HG02870 (cell line): ENCODE data around the gene DLG2.
"Not testable (repeated sequence)": the region's sequence is repeated elsewhere in the genome, so short reads cannot be mapped to it uniquely, and the experiment has no call there.

ENCODE experiments used
- ATAC-seq: cut with Tn5 transposase; IDR thresholded peaks from one replicate; pipeline ENCODE4 v1.9.1; 2021; ENCODE audit warnings: mild to moderate bottlenecking, moderate library complexity; ENCODE audit not compliant: unreplicated experiment

The DLG2 gene

GRCh38 chr11:85627332-85627997, at the start of gene DLG2:
TSS of gene DLG2 (minus strand) at chr11:85627344.
- no peak for ATAC-seq

- no peak for ATAC-seq
These were observed 46.2 kb upstream of the DLG2 start for GRCh38 chr11:85673393-85673792.

GRCh38 chr11:85672105-85672902, 45.2 kb upstream of the DLG2 start:
- no peak for ATAC-seq

- not testable (repeated sequence) for ATAC-seq
These were observed 44.0 kb upstream of the DLG2 start for GRCh38 chr11:85670949-85671663.

- no peak for ATAC-seq
These were observed 41.0 kb upstream of the DLG2 start for GRCh38 chr11:85668157-85668556.

GRCh38 chr11:85666687-85667086, 39.5 kb upstream of the DLG2 start:
- ATAC-seq: no peak

- no peak for ATAC-seq
These were observed 38.6 kb upstream of the DLG2 start for GRCh38 chr11:85665733-85666132.

GRCh38 chr11:85664615-85665481, 37.7 kb upstream of the DLG2 start, which contains the start of gene CREBZF:
TSS of gene CREBZF (minus strand) at chr11:85665129. CDS start at chr11:85664875, 254 bp downstream.
- ATAC-seq: peak; percentile 86

GRCh38 chr11:85663753-85664614, 36.8 kb upstream of the DLG2 start:
- ATAC-seq: peak; percentile 62

- no peak for ATAC-seq
These were observed 36.1 kb upstream of the DLG2 start for GRCh38 chr11:85663080-85663752.

- ATAC-seq: no peak
These were observed 35.0 kb upstream of the DLG2 start for GRCh38 chr11:85661972-85662664.

GRCh38 chr11:85658180-85658579, 31.0 kb upstream of the DLG2 start:
- ATAC-seq: no peak

GRCh38 chr11:85656777-85657176, 29.6 kb upstream of the DLG2 start:
- ATAC-seq: no peak

- ATAC-seq: not testable (repeated sequence)
These were observed 27.2 kb upstream of the DLG2 start for GRCh38 chr11:85654343-85654742.

GRCh38 chr11:85652786-85653447, 25.8 kb upstream of the DLG2 start:
- no peak for ATAC-seq

GRCh38 chr11:85651118-85651517, 24.0 kb upstream of the DLG2 start:
- no peak for ATAC-seq

- ATAC-seq: peak; percentile 98
These were observed 20.6 kb upstream of the DLG2 start, which contains the start of gene TMEM126A for GRCh38 chr11:85647604-85648299. TSS of gene TMEM126A (plus strand) at chr11:85647967. CDS start at chr11:85650256, 2,289 bp downstream.
